HG03469 (cell line): ENCODE results near the gene CCDC154.
"Not testable (repeated sequence)": the region's sequence is repeated elsewhere in the genome, so short reads cannot be mapped to it uniquely, and the experiment has no call there.

Source experiments
- ATAC-seq: cut with Tn5 transposase; IDR thresholded peaks from one replicate; pipeline ENCODE4 v1.9.1; 2021; ENCODE audit warnings: mild to moderate bottlenecking, moderate library complexity, moderate number of reproducible peaks; ENCODE audit not compliant: unreplicated experiment

The CCDC154 gene

GRCh38 chr16:1443980-1444729 lies at the start of gene CCDC154:
Gene CCDC154 (minus strand): TSS chr16:1444556. CDS start chr16:1444322, 234 bp downstream.
- ATAC-seq: no peak

DNA sequence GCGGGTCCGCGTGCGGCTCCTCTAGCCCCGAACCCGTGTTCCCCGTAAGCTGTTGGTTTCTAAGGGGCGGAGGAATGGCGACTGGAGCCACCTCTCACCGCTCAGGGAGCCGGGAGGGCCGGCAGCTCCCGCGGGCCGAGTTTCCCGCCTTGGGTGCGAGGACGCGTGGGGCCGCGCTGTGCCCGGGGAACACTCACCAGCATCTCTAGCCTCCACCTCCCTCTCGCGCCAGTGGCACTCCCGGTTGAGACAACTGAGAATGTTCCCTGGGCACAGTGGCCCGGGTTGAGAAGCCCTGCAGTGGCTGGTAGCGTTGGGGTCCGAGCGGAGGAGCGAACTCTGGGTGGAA lies 49.4 kb upstream of the CCDC154 start:
- ATAC-seq: no peak

DNA sequence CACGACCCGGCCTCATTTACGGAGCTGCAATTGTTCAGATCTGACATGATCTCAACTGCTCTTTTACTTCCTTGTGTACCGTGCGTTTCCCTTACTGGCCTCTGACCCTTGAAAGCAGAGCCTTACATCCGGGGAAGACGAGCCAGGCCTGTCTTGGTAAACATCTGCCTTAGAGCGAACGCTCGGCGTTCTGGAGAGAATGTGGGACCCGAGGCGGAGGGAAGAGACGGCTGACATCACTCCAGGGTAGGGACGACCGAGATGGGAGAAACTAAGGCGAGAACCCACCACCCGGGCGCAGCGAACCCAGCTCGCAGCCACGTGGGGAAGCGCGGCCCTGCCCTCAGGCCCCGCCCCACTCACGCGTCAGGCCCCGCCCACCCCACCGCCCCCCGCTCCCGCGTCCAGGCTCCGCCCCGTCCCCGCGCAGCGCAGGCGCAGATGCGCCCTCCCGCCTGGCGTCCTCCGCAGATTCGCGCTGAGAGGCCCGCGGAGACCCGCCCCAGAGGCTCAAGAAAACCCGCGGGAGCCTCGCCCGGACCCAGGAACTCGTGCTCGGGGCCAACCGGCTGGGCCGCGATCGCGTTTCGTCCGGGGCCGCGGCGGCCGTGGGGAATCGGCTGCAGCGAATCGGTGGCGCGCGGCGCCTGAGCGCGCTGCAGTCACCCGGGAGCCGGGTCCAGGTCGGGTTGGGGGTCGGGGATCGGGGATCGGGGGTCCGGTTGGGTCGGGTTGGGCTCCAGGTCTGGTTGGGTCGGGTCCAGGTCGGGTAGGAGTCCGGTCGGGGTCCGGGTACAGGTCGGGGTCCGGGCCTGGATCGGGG lies 48.8 kb upstream of the CCDC154 start, which contains the start of gene TELO2:
TSS of gene TELO2 (plus strand) at position 438 of the 823 bp plus-strand sequence. CDS start 922 bp downstream, outside the sequence.
- no peak for ATAC-seq

GRCh38 chr16:1492082-1492922 lies 47.9 kb upstream of the CCDC154 start:
- no peak for ATAC-seq

- ATAC-seq: no peak
Measured at GRCh38 chr16:1491327-1491726, 47.0 kb upstream of the CCDC154 start.

DNA sequence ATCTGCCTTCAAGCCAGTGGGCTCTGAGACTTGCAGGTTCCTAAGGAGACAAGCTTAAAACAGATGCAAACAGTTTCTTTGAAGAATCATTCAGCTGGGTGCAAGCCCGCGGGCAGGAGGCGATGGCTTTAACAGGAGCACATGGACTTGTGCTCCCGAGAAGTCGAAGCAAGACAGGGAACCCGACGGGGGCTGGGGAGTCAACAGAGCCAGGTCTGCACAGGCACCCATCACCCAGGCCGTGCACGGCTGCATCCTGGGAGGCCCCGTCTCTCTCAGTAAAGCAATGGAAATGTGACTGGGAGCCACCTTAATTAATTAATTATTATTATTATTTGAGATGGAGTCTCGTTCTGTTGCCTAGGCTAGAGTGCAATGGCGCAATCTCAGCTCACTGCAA lies 44.7 kb upstream of the CCDC154 start:
- no peak for ATAC-seq

DNA sequence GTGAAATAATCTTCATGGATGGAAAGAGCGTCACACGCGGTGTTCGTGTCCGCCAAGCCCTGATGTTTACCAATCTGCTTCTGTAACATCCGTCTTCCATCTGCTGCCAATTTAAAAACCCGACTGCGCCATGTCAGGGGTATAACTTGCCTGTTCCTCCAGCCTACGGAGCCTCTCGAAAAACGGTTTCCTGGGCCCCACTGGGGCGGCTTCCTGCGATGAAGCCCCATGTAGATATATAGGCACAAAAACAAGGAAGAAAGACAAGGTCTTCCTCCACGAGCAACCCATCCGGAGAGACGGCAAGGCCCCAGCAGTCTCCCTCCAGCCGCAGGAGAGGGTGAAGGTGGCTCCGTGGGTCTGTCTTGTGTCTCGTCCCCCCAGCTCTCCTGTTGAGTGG lies 44.3 kb upstream of the CCDC154 start, which contains the start of gene PTX4:
TSS of gene PTX4 (minus strand) at position 326 of the 400 bp plus-strand sequence. CDS start at position 291, 35 bp downstream.
- no peak for ATAC-seq

DNA sequence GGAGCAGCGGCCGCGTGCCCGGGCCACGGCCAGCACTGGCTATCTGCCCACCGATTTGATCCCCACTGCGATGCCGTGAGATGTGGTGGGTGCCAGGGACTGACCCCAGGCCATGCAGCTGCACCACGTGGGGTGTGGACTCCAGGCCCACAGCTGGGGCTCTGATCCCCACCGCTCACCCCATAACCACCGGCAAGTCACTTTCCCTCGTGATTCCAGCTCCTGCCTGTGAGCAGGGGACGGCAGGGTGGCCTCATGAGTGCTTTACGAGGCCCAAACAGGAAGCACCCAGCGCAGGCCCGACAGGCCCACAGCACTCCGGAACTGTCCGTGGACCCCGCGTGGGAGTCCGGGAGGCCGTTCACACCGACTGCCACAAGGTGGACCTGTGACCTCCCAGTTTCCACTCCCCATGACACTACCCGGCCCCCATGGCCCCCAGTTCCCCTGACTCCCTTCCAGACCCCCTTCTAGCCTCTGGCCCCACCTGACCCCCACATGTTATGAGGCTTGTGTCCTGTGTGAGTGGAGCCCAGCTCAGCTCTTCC lies 43.8 kb upstream of the CCDC154 start:
- no peak for ATAC-seq

GRCh38 chr16:1487395-1488053 lies 43.2 kb upstream of the CCDC154 start:
- no peak for ATAC-seq

GRCh38 chr16:1486551-1487390 lies 42.4 kb upstream of the CCDC154 start:
- no peak for ATAC-seq

GRCh38 chr16:1485847-1486496 lies 41.6 kb upstream of the CCDC154 start:
- ATAC-seq: no peak

- ATAC-seq: no peak
Measured at GRCh38 chr16:1481906-1482835, 37.8 kb upstream of the CCDC154 start.

GRCh38 chr16:1478937-1479336 lies 34.6 kb upstream of the CCDC154 start:
- not testable (repeated sequence) for ATAC-seq

DNA sequence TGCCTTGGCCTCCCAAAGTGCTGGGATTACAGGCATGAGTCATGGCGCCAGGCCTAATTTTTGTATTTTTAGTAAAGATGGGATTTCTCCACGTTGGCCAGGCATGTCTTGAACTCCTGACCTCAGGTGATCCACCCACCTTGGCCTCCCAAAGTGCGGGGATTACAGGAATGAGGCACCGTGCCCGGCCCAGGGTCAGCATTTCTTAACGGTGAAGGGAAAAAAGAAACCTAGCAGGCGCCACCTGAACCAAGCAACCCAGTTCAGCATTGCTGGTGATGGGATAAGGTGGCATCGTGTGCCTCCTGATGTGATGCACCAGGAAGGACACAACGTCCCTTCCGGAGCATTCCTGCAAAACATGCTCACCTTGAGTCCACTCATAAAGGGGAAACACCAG lies 32.7 kb upstream of the CCDC154 start:
- ATAC-seq: no peak

- no peak for ATAC-seq
Measured at GRCh38 chr16:1475552-1476114, 31.3 kb upstream of the CCDC154 start.

- ATAC-seq: peak; percentile 57
Measured at GRCh38 chr16:1474796-1475551, 30.6 kb upstream of the CCDC154 start, which contains the start of gene CLCN7. Gene CLCN7 (minus strand): TSS chr16:1475028. CDS start chr16:1474974, 54 bp downstream.
